Activated naive CD4-positive, alpha-beta T cell treated with anti-CD3 and anti-CD28 coated beads for 36 hours (primary cell): ENCODE data around the gene CDK3. TPM values are rescaled to one million over a fixed set of nuclear protein-coding genes. Genes with fewer than 3 reads are reported as not detected.

Source experiments
- CTCF ChIA-PET: fragments of 350-600 bp; sonication (Branson Sonifier 250); formaldehyde crosslinking; loops from one replicate; lab custom pipeline; 2021; ENCODE audit warnings: antibody characterized with exemption; lab: Charles Lee
- DNase-seq: peaks from one replicate; pipeline ENCODE4 v3.0.0-alpha.2; 2020
- H3K27ac Mint-ChIP-seq: one replicate; pipeline ENCODE4 v1.8.0; 2021; ENCODE audit warnings: mild to moderate bottlenecking, mixed read lengths
- H3K27me3 Mint-ChIP-seq: one replicate; pipeline ENCODE4 v1.8.0; 2021; ENCODE audit warnings: low read depth, mixed read lengths
- H3K36me3 Mint-ChIP-seq: one replicate; pipeline ENCODE4 v1.8.0; 2021; ENCODE audit warnings: low read depth, mixed read lengths
- H3K4me1 Mint-ChIP-seq: one replicate; pipeline ENCODE4 v1.8.0; 2021; ENCODE audit warnings: low read depth, mixed read lengths
- H3K4me3 Mint-ChIP-seq: one replicate; pipeline ENCODE4 v1.8.0; 2021; ENCODE audit warnings: mild to moderate bottlenecking, moderate library complexity, mixed read lengths
- H3K9me3 Mint-ChIP-seq: one replicate; pipeline ENCODE4 v1.8.0; 2021; ENCODE audit warnings: mixed read lengths
- intact Hi-C: fragments of 100-400 bp; cut with micrococcal nuclease; formaldehyde crosslinking; loops from one replicate; pipeline ENCODE4 v1.15.1; 2023
- total RNA-seq, 2 experiments: library from RNA; stranded (reverse); gene quantifications; one replicate each; pipeline ENCODE4 v1.2.3, GENCODE V29; 2021

The CDK3 gene
- total RNA-seq, 2 experiments from 2014 or later = 3.1 to 5.0 TPM

DNA sequence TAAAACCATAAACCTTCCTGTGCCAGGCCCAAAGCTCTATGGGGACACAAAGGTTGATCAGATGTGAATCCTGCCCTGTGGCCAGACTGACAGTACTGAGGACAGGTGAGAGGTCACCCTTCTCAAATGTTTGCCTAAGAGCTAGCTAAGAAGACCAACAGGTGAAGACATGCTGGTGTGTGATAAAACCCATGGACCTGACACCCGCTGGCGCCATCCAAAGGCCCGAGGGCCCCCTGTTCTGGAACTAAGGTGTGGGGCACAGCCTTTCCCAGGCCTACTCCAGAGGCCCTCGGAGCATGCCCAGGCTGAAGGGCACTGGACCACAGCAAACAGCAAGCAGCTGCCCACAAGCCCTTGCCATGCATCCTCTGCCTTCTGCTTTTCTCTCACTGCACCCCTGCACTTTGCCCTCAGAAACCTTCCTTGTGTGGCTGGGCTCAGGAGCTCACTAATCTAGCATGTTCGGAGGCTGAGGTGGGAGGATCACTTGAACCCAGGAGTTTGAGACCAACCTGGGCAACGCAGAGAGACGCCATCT lies 5.2 kb upstream of the CDK3 start:
- H3K27ac Mint-ChIP-seq = no peak overlapping the region
- H3K27me3 Mint-ChIP-seq = no peaks in the 10 kb centered on the region
- H3K4me1 Mint-ChIP-seq = peaks cover 16% of the 10 kb centered on the region
- H3K36me3 Mint-ChIP-seq = peaks cover 2% of the 10 kb centered on the region
- no peaks in the 10 kb centered on the region for H3K9me3 Mint-ChIP-seq
- no peak overlapping the region for H3K4me3 Mint-ChIP-seq
- intact Hi-C loops = no loop called here
- no peak for DNase-seq
- CTCF ChIA-PET = interaction anchor here (0.6 to 11.2 kb wide), 4 partner anchors 10 to 86 kb away, joined by 3 to 124 read pairs (median 7); no protein-coding TSS in a partner anchor

DNA sequence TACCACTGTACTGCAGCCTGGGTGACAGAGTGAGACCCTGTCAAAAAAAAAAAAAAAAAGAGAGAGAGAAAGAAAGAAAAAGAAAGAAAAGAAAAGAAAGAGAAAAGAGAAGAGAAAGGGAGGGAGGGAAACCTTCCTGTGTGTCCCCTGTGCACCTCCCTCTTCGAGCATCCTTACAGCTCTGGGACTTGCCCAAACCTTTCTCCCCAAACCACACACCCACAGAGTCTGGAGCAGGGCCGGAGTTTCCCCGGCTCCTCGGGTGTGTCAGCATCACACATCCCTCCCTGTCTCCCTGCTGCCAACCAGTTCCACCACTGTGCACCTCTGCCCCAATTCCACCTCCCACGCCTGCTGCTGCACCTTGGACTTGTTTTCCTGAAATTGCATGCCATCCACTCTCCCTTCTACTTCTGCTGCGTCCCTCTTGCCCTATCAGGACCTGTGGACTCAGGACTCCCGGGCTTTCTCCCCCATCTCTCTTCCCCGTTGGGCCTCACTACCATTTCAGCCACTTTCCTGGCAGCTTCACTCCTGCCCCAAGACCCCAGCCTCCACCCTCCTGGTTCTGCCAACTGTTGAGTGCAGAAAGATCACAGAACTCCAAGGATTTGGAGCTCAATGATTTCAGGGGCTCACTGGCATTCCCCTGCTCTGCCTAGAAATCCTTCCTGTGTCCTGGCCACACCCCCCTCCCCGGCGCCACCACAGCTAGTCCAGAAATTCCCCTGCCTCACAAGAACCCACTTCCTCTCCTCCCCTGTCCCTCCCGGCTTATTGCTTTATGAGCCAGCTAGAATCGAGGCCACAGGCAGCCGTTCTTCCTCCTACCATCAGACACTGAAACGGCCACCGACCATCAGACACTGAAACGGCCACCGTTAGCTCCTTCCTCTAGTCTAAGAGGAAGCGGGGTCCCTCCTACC lies 3.7 kb upstream of the CDK3 start:
- CTCF ChIA-PET = interaction anchor here (0.7 to 11.2 kb wide), 5 partner anchors 9 to 292 kb away, joined by 3 to 124 read pairs (median 5); no protein-coding TSS in a partner anchor
- peak; percentile 76 for DNase-seq
- Mint-ChIP-seq H3K4me3 (peak overlapping the region; percentile 43), H3K27me3 (no peaks in the 10 kb centered on the region), H3K9me3 (no peaks in the 10 kb centered on the region), H3K36me3 (peaks cover 2% of the 10 kb centered on the region), H3K27ac (peak overlapping the region; percentile 81), H3K4me1 (peaks cover 16% of the 10 kb centered on the region)
- intact Hi-C loops = loop anchor here (2.0 kb wide), 1 partner anchor 18 kb away; the partner anchor contains the start of genes ACOX1 and TEN1

DNA sequence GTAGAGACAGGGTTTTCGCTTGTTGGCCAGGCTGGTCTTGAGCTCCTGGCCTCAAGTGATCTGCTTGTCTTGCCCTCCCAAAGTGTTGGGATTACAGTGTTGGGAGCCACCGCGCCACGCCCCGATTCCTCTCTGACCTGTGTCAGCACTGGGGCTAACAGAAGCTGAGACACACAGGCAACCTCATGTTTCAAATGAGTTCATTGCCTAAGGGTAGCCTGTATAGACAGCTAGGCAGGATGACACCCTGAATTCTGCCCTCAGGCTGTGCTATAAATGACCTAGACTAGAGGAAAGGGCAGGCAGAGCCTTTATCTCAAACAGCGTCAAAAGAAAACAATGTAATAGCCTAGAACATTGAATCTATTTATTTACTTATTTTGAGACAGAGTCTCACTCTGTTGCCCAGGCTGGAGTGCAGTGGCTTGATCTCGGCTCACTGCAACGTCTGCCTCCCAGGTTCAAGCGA lies 2.3 kb upstream of the CDK3 start:
- CTCF ChIA-PET = interaction anchor here (0.6 to 11.2 kb wide), 6 partner anchors 14 to 291 kb away, joined by 3 to 124 read pairs (median 4); partner anchors contain the start of gene MRPL38

DNA sequence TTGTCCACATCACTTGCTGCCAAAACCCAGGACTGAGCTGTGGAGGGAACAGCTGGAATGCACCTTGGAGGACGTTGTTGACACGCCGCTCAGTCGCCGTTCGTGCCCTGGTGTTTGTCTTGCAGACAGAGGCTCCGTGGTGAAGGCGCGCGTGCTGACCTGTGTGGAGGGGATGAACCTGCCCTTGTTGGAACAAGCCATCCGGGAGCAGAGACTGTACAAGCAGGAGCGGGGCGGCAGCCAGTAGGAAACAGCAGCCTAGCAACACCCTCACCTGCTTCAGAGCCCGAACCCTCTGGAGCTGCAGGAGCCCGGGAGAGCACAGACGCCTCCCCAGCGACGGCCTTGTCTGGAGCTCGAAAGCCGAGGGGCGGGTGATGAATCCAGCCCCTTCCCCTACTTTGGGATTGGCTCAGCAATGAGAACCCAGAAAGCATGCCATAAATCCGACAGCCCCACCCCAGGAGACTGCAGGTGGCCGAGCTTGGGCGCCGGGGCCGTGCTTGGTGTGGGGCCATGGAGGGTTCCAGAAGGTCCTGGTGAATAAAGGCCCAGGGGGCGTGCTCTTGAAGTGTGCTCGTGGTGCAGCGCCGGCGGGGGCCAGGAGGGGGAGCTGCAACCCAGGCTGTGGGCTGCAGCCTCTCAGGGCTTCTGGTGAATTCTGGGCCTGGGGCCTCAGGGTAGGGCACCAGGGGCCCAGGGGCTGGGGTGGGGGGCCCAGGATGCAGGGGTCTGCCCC lies 470 bp upstream of the CDK3 start:
- peak; percentile 75 for DNase-seq
- peaks cover 16% of the 10 kb centered on the region for H3K4me1 Mint-ChIP-seq
- H3K4me3 Mint-ChIP-seq = no peak overlapping the region
- H3K9me3 Mint-ChIP-seq = no peaks in the 10 kb centered on the region
- H3K27ac Mint-ChIP-seq = no peak overlapping the region
- no peaks in the 10 kb centered on the region for H3K36me3 Mint-ChIP-seq
- intact Hi-C loops = loop anchor here (1.0 to 10.0 kb wide), 2 partner anchors 95 to 245 kb away; no protein-coding TSS in a partner anchor
- CTCF ChIA-PET = interaction anchor here (1.0 to 11.2 kb wide), 10 partner anchors 11 to 172 kb away, joined by 3 to 124 read pairs (median 4); no protein-coding TSS in a partner anchor
- H3K27me3 Mint-ChIP-seq = no peaks in the 10 kb centered on the region

More for the DNA sequence above, 2.3 kb upstream of the CDK3 start:
- H3K4me1 Mint-ChIP-seq = peaks cover 16% of the 10 kb centered on the region
- intact Hi-C loops = no loop called here
- no peaks in the 10 kb centered on the region for H3K9me3 Mint-ChIP-seq
- no peak overlapping the region for H3K4me3 Mint-ChIP-seq
- H3K36me3 Mint-ChIP-seq = no peaks in the 10 kb centered on the region
- H3K27me3 Mint-ChIP-seq = no peaks in the 10 kb centered on the region
- H3K27ac Mint-ChIP-seq = no peak overlapping the region
- no peak for DNase-seq

DNA sequence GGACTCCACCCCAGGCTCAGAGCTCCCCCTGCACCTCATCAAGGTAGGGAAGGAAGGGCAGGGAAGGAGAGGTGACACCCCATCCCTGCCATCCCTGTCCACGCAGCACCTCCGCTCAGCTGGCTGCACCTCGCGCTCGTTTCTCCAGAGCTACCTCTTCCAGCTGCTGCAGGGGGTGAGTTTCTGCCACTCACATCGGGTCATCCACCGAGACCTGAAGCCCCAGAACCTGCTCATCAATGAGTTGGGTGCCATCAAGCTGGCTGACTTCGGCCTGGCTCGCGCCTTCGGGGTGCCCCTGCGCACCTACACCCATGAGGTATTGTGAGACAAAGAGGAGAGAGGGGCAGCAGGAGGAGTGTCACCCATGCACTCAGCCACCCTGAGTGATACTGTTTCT lies 1.4 kb downstream of the CDK3 start:
- Mint-ChIP-seq H3K4me1 (peaks cover 6% of the 10 kb centered on the region), H3K9me3 (no peaks in the 10 kb centered on the region), H3K36me3 (no peaks in the 10 kb centered on the region), H3K27ac (no peak overlapping the region), H3K4me3 (no peak overlapping the region), H3K27me3 (no peaks in the 10 kb centered on the region)
- no peak for DNase-seq
- intact Hi-C loops = loop anchor here (10.0 kb wide), 1 partner anchor 247 kb away; no protein-coding TSS in a partner anchor
- CTCF ChIA-PET = interaction anchor here (0.6 to 11.2 kb wide), 7 partner anchors 11 to 502 kb away, joined by 3 to 124 read pairs (median 3); partner anchors contain the start of gene MRPL38

DNA sequence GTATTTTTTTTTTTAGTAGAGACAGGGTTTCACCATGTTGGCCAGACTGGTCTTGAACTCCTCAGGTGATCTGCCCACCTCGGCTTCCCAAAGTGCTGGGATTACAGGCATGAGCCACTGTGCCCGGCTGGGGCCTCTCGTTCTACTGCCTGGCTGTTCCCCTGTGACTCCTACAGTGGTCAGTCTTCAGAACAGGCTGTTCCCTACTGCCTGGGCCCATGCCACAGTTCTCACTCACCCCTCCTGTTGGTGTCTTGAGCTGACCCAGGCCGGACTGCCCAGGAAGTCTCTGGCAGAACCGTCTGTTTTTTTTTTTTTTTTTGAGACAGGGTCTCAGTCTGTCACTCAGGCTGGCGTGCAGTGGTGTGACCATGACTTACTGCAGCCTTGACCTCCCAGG lies 3.3 kb downstream of the CDK3 start:
- no peak for DNase-seq
- no peaks in the 10 kb centered on the region for H3K27me3 Mint-ChIP-seq
- H3K9me3 Mint-ChIP-seq = no peaks in the 10 kb centered on the region
- H3K4me1 Mint-ChIP-seq = no peaks in the 10 kb centered on the region
- no peaks in the 10 kb centered on the region for H3K36me3 Mint-ChIP-seq
- intact Hi-C loops = loop anchor here (10.0 kb wide), 1 partner anchor 249 kb away; no protein-coding TSS in a partner anchor
- CTCF ChIA-PET = interaction anchor here (0.5 to 11.2 kb wide), 14 partner anchors 9 to 568 kb away, joined by 3 to 124 read pairs (median 6); partner anchors contain the start of gene MRPL38
- H3K27ac Mint-ChIP-seq = no peak overlapping the region
- H3K4me3 Mint-ChIP-seq = no peak overlapping the region

DNA sequence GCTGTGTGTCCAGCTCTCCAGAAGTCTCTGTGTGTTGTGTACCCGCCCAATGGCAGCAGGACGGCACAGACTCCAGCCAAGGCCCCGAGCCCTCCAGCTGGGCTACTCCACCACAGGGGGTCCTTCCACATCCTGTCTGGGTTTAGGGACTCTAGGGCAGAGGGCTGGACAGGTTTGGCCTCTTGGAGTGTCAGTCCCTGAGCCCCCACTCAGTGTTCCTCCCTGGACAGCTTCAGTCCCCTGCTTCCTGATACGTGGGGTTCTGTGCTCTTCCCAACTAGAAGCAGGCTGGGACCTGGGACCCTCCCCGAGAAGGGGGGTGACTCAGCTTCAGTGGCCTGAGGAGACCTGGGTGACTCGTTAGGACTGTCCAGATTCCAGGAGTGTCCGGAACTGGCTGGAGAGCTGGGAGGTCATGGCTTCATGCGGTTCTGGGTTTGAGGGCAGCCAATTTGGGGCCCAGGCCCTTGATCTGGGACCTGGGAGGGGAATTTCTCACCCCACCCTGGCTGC lies 4.2 kb downstream of the CDK3 start:
- Mint-ChIP-seq H3K4me1 (no peaks in the 10 kb centered on the region), H3K27ac (no peak overlapping the region), H3K9me3 (no peaks in the 10 kb centered on the region), H3K27me3 (no peaks in the 10 kb centered on the region), H3K4me3 (no peak overlapping the region), H3K36me3 (no peaks in the 10 kb centered on the region)
- DNase-seq = no peak
- intact Hi-C loops = loop anchor here (1.0 to 10.0 kb wide), 2 partner anchors 100 to 250 kb away; no protein-coding TSS in a partner anchor
- CTCF ChIA-PET = interaction anchor here (0.6 to 11.2 kb wide), 25 partner anchors 8 to 540 kb away, joined by 3 to 124 read pairs (median 4); partner anchors contain the start of genes EXOC7, FBF1, MRPL38 and WBP2

DNA sequence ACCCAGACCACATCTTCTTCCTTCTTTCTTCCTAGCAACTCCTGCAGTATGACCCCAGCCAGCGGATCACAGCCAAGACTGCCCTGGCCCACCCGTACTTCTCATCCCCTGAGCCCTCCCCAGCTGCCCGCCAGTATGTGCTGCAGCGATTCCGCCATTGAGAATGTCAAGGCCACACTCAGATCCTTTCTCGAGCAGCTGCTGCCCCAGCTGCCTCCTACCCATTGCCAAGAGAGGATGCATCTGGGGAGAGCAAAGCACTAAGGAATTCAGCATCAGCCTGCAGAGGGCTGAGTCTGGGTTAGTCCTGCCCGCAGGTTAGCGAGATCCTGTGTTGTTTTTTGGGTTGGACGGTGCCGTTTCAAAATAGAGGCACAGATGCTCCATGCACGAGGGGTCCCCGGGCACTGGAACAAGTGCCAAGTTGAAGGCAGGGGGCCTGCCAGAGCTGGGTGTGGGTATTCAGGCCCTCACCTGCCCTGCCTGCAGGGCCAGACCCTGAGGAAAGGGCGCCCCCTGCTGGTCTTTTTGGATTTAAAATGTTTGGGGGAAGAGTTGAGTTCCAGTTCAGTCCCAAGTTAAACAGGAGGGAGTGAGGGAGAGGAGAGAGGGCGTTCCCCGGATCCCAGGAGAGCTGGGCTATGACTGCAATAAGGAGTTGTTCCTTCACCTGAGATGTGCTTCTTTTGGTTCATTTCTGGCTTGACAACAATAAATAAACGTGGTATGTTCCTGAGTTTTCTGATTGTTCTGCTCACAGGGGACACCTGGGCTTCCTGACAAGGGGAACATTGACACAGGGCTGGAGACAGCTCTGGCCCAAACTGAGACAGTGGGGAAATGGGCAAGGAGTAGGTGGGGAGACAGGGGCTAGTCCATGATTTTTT lies 4.9 kb downstream of the CDK3 start:
- Mint-ChIP-seq H3K9me3 (no peaks in the 10 kb centered on the region), H3K27ac (no peak overlapping the region), H3K4me1 (no peaks in the 10 kb centered on the region), H3K4me3 (no peak overlapping the region), H3K27me3 (no peaks in the 10 kb centered on the region), H3K36me3 (no peaks in the 10 kb centered on the region)
- CTCF ChIA-PET = interaction anchor here (0.6 to 11.2 kb wide), 30 partner anchors 7 to 539 kb away, joined by 3 to 124 read pairs (median 4); partner anchors contain the start of genes EXOC7, FBF1, MRPL38 and WBP2
- DNase-seq = peak; percentile 95
- intact Hi-C loops = loop anchor here (1.0 to 10.0 kb wide), 2 partner anchors 100 to 251 kb away; no protein-coding TSS in a partner anchor

DNA sequence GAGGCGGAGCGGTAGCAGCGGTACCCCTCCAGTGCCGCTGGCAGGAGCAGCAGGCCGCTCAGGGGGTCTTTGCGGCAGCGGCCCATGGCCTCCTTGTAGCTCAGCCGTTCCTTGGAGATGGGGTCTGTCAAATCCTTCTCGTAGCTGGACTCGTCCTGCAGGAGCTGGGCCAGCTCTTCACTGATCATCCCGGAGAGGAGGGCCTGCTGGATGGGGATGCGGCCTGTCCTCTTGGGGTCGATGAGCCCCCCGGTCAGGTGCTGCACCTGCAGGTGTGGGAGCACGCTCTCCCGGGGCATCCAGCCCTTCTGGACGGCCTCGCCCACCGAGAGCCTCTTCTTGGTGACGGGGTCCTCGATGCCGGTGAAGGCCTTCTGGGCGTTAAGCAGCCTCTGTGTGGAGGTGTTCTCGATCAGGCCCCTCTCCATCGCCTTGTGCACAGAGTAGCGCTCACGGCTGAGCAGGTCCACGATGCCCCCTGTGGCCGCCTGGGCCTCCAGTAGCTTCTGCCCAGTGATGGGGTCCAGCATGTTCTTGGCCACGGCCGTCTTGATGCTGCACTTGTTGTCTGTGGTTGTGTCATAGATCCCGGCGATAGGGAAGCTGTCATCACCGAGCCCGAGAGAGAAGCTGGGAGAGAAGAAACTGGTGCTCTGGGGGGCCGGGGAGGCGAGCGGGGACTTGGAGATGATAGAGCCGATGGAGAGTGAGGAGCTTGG lies 6.6 kb downstream of the CDK3 start:
- intact Hi-C loops = loop anchor here (10.0 kb wide), 1 partner anchor 252 kb away; no protein-coding TSS in a partner anchor
- CTCF ChIA-PET = interaction anchor here (0.7 to 11.7 kb wide), 7 partner anchors 6 to 267 kb away, joined by 3 to 124 read pairs (median 4); partner anchors contain the start of genes CDK3 and MRPL38
- Mint-ChIP-seq H3K27ac (no peak overlapping the region), H3K4me1 (no peaks in the 10 kb centered on the region), H3K36me3 (no peaks in the 10 kb centered on the region), H3K4me3 (no peak overlapping the region), H3K27me3 (no peaks in the 10 kb centered on the region), H3K9me3 (no peaks in the 10 kb centered on the region)
- no peak for DNase-seq

DNA sequence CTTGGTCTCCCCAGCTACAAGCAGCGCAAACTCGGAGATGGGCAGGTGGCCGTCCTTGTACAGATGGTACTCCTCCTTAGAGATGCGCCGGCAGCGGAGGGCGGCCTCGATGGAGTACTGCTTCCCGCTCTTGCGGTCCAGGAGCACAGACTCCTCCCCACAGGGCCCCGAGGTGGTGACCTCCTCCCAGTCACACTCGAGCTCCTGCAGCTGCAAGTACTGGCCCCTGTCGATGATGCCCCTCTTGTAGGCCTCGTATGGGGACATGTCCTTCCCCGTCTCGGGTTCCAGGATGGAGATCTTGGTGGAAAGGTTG lies 7.2 kb downstream of the CDK3 start:
- Mint-ChIP-seq H3K27me3 (no peaks in the 10 kb centered on the region), H3K27ac (no peak overlapping the region), H3K4me3 (no peak overlapping the region), H3K9me3 (no peaks in the 10 kb centered on the region), H3K4me1 (no peaks in the 10 kb centered on the region), H3K36me3 (no peaks in the 10 kb centered on the region)
- intact Hi-C loops = loop anchor here (10.0 kb wide), 1 partner anchor 253 kb away; no protein-coding TSS in a partner anchor
- CTCF ChIA-PET = interaction anchor here (0.7 to 11.7 kb wide), 7 partner anchors 7 to 266 kb away, joined by 3 to 124 read pairs (median 4); partner anchors contain the start of genes CDK3 and MRPL38
- DNase-seq = no peak
